ENCODE measurements around the gene ADAM12.
"Not testable (repeated sequence)": the region's sequence is repeated elsewhere in the genome, so short reads cannot be mapped to it uniquely, and the experiment has no call there.

ADAM12 gene

GRCh38 chr10:126255313-126255712 is 133.0 kb downstream of the ADAM12 start:
- DNase-seq: no peak

GRCh38 chr10:126253611-126253998 is 134.7 kb downstream of the ADAM12 start:
- no peak for DNase-seq

DNA sequence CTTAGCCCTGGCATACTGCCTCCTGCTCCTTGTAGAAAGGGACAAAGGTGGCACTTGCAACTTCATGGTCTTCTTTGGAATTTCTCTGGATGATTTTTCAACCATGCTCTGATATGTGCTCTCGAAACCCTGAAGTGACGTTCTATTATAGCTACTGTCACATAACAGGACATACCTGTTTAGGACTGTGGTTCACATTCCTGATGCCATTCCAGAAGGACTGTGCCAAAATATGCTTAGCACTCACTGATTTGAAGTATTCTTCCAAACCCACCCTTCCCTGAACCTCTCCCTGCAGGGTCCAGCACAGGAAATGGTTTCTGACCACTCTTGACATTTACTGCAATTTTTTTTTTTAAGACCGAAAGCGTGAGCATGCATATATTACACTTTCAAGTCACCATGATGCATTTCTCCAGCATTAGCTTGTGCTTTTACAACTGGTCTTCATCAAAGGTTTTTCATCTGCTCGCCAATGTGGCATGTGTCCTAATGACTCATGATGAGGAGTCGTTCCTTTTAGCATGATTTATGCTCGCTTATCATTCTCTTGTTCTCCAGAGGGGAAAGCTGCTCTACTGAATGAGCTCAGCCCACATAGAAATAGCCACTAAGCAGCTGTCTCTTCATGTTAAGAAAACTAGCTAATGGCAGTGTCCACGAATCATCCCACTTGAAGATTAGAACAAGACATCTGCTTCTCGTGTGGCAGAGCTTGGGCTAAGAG is 135.2 kb downstream of the ADAM12 start:
- DNase-seq: no peak

- DNase-seq: no peak
These were observed 136.4 kb downstream of the ADAM12 start for GRCh38 chr10:126251778-126252407.

- DNase-seq: no peak
These were observed 137.6 kb downstream of the ADAM12 start for GRCh38 chr10:126250527-126251310.

GRCh38 chr10:126250045-126250444 is 138.2 kb downstream of the ADAM12 start:
- DNase-seq: no peak

DNA sequence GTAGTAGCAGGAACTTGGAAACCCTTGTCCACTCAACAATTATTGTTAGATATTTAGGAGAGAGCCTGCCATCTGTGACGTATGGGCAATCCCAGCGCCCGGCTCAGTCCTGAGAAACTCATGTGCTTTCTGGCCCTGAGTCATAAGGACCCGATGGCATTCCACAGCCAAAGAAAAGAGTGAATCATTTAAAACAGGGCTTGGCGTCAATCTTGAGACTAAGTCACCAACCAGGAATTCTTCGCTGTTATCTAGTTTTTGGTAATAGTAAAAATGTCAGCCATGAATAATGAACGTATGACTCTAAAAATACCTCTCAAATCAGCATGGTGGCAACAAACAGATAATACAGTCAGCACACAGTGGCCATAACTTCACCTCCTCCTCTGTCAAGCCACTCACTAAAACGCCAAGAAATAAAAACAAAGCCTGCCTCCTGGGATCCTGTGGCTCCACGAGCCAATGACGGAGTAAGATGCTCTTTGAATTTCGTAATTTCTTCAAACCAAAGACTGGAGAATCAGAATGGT is 140.8 kb downstream of the ADAM12 start:
- no peak for DNase-seq

- DNase-seq: not testable (repeated sequence)
These were observed 141.9 kb downstream of the ADAM12 start for GRCh38 chr10:126246396-126246795.

DNA sequence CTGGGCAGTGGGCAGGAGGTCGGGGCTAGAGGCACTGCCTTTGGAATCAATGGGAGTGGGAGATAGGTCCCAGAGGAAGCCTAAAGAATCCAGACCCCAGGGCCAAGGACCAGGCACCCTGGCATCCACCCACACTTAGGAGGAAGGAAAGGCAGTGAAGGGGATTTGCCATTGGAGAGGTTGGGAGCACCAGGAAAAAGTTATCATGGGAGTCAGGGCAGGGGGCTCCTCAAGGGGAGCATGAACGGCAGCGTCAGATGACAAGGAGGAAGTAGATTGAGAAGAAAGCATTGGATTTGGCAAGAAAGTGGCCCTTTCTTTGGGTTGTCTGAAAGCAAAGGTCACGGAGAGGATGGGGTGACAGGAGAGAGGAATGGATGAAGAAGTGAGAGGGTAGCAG is 142.8 kb downstream of the ADAM12 start:
- no peak for DNase-seq

DNA sequence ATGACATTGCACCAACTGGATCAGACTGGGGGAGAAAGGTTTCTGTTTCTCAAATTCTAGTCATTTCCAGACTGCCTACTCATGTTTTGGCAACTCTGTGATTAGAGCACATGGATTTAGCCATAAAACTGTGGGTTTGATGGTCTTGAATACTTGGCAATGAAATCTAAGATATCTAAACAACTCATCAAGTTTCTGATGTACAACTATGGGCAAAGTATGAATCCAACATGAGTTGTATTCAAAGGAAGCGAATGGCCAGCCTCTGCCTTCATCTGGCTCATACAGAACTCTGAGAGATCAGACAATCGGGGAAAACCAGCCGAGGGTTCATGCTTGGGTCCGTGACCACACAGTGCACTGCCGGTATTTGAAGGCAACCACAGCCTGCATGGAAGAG is 144.3 kb downstream of the ADAM12 start:
- DNase-seq: no peak

DNA sequence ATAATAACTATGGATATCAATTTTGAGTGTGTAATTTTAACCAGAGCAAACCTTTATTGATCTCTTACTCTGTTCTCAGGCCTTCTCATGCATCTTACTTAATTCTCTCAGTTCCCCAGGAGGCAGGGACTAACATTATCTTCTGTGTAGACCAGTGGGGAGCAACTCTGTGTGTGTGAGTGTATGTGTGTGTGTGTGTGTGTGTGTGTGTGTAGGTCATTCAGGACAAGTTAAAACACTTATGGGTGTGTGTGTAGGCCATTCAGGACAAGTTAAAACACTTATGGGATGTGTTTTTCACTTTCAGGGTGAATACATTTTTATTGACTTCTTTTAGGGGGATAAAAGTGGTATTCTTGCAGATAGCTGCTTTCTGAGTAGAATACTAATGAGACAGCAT is 145.0 kb downstream of the ADAM12 start:
- no peak for DNase-seq

- peak; percentile 11 for DNase-seq
These were observed 145.6 kb downstream of the ADAM12 start for GRCh38 chr10:126242397-126243260.

DNA sequence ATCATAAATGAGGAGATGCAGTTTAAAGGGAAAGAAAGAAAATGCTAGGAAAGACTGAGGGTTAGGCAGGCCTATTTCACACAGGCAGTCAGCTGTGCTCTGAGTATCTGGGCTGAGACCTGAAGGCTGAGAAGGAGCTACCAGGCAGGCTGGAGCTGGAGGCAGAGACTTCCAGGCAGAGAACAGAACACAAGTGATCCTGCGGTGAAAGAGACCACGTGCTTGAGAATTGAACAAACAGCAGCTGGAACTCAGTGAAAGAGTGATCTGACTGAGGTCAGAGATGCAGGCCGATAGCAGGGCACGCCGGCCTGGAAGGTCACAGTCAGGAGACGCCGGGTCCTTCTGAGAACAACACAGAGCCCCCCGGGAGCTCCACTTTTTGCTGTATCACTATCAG is 147.8 kb downstream of the ADAM12 start:
- no peak for DNase-seq

DNA sequence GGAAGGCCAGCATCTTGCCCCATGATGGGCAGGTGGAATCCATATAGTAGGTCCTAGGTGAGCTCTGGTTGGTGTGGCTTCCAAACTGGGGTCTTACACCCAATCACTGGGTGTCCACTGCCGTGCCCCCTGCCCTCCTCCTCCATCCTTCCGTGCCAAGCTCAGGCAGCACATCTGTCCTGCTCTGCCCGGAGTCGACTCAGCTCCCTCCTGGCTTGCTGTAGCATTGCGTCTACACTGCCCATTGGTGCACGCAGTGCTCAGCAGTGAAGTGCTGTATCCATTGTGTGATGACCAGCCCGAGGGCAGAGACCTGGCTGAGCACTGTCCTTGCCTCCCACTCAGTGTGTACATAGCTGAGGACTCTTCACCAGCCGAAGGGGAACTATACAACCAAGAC is 148.4 kb downstream of the ADAM12 start:
- DNase-seq: no peak

- no peak for DNase-seq
These were observed 152.1 kb downstream of the ADAM12 start for GRCh38 chr10:126235979-126236851.

DNA sequence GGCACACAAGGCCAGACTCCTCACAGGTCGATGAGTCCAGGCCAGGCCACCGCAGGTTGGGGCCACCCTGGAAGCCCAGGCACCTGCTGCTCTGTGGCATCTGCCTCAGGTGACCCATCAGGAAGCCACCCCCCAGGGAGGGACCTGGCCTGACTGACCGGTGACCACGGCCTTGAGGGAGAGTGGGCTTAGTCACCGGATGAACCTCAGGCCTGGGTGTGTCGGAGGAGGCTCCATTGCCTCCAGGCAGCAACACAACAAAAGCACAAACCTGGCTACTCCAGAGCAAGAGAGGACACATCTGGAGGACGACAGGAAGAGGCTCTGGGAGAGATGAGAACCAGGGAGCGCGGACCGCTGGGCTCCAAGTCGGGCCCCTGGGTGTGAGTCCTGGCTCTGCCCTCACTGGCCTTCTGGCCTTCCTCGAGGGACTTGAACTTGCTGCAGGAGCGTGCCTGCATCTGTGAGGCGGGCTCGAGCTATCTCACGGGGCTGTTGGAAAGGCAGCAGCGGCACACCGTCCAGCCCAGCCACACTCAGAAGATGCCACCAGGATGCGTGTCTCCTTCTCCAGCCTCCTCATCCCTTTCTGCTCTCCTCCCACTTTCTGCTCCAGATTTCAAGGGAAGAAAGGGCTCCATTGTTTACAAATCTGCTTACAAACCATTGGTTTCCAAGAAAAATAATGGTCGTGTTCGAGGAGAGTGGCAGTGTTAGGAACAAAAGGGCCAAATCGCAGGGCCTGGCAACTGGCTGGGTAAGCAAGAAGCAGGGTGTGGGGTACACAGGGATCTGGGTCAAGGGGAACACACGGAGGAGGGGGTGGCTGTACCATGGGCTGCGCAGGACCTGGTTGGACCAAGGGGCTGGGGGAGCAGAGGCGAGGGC is 152.9 kb downstream of the ADAM12 start:
- no peak for DNase-seq

GRCh38 chr10:126234630-126235029 is 153.6 kb downstream of the ADAM12 start:
- DNase-seq: no peak

DNA sequence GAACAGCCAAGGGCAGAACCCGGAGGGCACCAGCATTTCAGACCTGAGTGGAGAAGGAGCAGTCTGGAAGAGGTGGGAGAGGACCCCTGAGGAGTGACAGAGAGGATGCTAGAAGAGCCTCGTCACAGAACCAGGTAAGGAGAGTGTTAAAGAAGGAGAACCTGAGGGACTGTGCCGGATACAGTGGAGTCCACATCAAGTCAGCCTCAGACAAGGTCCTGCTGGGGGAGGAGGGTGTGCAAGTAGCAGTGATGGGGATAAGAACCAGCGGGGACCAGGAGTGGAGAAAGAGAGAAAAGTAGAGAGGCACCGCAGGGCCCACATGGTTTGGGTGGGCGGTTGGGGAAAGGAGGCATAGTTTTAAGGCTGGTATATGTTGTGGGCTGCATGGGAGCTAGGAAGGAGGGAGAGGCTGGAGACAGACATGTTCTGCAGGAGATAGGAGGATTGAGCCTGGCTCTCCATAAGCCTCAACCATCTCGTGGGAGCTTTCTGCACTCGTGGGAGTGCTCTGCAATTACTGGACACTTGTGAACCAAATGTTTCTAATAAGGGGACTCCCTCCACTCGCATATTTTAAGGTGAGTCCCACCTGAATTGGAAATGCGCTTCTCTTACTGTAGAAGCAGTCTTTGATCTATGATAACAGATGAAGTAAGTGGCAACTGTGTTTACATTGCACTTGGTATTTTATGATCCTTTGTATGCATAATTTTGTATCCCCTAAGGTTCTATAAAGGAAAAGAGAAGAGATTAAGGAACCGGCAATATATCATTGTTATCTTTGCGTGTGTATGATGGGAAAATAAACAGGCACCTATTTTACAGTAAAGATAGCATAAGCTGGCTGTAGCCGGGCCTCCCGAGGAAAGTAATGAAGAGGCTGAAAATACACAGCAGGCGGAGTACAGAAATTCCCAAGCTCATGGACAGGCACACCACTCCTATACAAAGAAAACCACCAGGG is 154.8 kb downstream of the ADAM12 start:
- no peak for DNase-seq

GRCh38 chr10:126230587-126230986 is 157.7 kb downstream of the ADAM12 start:
- no peak for DNase-seq

All from RPMI8226 (cell line).